Measurements from ENCODE around the gene OMG.
"Not testable (repeated sequence)": the region's sequence is repeated elsewhere in the genome, so short reads cannot be mapped to it uniquely, and the experiment has no call there.

OMG gene, protein sequence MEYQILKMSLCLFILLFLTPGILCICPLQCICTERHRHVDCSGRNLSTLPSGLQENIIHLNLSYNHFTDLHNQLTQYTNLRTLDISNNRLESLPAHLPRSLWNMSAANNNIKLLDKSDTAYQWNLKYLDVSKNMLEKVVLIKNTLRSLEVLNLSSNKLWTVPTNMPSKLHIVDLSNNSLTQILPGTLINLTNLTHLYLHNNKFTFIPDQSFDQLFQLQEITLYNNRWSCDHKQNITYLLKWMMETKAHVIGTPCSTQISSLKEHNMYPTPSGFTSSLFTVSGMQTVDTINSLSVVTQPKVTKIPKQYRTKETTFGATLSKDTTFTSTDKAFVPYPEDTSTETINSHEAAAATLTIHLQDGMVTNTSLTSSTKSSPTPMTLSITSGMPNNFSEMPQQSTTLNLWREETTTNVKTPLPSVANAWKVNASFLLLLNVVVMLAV

DNA sequence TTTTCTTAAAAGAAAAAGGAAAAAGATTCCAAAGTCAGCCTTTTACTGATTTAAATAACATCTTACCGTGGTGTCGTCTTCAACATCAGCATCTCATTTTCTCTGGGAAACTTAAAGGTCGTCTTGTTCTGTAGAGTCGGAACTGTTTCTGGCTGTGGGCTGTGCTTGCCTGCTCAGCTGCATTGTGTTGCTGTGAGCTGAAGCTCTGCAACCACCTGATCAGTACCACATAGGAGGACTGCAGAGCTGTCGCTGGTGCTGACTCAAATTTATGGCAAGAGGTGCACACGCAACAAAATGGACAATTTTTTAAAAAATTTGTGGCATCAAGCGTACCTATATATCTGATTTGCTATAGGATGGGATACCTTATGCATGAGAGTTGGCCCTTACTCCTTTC lies at the start of gene OMG:
Gene OMG, minus strand, starts transcription at position 150 of the 400 bp plus-strand sequence. CDS start 908 bp downstream, outside the sequence.
- DNase-seq (ENCODE audit: low spot score) = no peak

DNA sequence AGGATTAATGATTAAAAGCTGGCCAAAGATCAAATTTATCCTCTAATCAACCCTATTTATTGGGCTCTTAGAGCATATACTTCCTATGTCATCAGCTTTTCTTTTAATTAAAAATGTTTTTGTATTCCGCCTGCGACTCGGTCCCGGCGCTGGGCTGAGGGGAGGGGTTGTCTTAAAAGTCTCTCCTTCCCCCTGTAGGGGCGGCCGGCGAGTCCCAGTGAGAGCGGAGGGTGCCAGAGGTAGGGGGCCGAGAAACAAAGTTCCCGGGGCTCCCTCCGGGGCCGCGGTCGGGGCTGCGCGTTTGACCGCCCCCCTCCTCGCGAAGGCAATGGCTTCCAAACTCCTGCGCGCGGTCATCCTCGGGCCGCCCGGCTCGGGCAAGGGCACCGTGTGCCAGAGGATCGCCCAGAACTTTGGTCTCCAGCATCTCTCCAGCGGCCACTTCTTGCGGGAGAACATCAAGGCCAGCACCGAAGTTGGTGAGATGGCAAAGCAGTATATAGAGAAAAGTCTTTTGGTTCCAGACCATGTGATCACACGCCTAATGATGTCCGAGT lies 48.2 kb upstream of the OMG start:
- not testable (repeated sequence) for DNase-seq (ENCODE audit: low spot score)

DNA sequence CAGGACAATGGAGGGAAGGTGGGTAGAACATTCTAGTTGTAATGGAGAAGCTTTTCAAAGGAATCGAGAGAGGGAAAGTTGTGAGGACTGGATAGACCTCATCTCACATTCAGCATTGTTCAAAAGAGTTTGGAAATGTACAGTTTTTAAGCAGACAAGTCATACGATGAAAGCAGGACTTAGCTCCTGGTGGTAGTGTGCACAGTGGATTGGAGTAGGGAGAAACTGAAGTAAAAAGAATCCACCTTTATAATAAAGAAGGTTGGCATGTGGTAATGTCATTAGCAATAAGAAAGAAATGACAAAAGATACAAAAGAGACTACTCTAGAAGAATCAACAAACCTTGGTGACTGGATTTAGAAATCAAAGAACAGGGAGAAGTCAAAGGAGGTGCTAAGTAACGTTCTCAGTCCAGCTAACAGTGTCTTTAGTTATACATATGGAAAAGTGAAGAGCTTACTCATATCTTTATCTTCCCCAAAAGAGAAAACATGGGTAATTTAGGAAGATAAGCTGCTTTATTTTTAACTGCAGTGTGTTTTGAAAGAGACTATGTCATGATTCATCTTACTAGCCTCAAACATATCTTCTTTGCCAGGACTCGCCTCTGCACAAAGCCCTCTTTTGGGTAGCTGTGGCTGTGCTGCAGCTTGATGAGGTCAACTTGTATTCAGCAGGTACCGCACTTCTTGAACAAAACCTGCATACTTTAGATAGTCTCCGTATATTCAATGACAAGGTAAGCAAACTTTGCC lies 43.0 kb upstream of the OMG start:
- DNase-seq (ENCODE audit: low spot score) = peak; percentile 49

DNA sequence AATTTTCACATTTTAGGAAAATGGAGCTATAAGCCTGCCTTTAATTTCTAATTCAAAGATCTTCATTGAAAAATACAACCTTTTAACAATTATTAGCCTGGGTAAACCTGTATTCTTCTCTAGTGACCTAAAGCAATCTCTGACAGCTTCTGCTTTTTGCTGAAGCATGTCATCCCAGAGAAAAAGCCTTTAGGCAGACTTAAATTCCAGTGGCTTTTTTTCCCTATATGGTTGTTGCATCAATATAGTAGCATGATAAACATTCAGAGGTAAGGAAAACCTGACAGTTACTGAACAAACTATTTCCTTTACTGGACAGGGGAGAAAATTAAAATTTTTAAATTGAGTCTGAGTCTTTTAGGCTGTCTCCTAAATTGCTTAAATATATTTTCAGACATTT lies 32.2 kb upstream of the OMG start:
- no peak for DNase-seq (ENCODE audit: low spot score)

DNA sequence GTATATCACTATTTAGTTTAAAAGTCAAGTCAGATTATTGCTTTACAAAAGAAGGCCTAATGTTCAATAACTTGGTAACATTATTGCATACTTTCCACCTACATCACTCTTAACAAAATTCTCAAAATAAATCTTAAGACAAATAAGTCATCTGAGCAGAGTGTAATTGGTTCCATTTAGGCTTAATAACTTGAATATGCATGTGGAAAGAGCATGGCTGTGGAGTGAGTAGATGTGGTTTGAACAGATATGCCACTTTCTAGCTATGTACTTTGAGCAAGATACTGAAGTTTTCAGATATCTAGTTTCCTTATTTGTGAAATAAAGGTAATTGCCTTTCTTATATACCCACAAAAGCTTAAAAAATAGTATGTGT lies 31.1 kb upstream of the OMG start:
- no peak for DNase-seq (ENCODE audit: low spot score)

DNA sequence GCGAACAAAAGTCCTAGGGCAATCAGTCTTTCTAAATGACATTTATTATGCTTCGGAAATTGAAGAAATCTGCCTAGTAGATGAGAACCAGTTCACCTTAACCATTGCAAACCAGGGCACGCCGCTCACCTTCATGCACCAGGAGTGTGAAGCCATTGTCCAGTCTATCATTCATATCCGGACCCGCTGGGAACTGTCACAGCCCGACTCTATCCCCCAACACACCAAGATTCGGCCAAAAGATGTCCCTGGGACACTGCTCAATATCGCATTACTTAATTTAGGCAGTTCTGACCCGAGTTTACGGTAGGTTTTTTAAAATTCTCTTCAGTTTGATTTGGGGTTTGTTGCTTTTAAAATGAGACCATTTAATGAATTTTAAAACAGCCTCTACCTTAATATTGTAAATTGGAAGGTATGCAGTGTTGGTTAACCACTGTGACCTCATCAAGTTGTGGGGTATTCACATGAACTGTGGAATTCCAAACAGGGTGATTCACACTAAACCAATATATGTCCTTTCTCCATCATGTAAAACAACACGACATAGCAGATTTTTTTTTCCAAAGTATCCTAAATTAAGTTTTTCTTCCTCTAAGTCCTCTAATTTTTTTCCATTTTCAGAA lies 30.6 kb upstream of the OMG start:
- DNase-seq (ENCODE audit: low spot score) = peak; percentile 31

DNA sequence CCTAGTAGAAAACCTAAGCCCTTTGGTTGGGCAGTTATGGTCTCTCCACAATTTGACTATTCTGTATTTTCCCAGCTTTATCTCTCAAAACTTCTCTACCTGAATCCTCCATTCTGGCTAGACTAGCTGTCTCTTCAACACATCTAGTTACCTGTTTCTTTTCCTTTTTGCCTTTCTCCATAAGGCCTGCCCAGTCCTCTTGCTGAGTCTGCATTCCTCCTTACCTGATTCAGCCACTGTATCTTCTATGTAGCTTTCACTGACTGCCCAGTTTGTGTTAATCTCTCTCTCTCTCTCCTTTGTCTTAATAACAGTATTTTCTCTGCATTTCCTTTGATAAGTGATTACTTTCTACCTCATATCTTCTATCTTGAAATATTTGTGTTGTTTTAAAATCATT lies 26.5 kb upstream of the OMG start:
- DNase-seq (ENCODE audit: low spot score) = no peak

DNA sequence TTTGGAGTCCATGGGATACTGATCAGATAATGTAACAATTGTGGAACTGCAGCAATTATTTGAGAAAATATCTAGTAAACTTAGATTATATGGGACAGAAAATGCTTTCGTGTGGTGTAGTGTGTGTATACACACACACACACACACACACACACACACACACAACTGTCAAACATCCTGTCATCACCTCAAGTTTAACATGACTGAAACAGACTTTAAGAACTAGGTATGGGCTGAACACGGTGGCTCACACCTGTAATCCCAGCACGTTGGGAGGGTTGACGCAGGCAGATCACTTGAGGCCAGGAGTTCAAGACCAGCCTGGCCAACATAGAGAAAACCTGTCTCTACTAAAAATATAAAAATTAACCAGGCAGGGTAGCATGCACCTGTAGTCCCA lies 24.9 kb upstream of the OMG start:
- DNase-seq (ENCODE audit: low spot score) = no peak

DNA sequence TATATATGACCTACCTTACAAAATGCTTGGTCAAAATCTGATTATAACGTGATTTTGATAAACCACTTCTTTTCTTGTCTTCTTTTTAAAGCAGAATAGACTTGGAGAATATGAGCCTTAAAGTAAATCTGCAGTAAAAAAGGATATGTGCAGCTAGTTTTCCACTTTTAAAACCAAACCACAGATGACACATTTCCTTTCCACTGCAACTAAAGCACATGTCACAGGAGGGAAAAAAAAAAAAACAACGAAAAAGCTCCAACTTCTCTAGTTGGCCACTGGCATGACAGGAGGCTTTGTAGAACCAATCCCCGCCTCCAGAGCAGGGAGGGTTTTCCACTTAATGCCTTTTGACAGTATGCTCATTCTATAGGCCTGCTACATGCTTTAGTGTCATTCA lies 24.4 kb upstream of the OMG start, which contains the start of gene EVI2A:
Gene EVI2A, minus strand, starts transcription at position 142 of the 400 bp plus-strand sequence. CDS start 2,609 bp downstream, outside the sequence.
- DNase-seq (ENCODE audit: low spot score) = peak; percentile 46

DNA sequence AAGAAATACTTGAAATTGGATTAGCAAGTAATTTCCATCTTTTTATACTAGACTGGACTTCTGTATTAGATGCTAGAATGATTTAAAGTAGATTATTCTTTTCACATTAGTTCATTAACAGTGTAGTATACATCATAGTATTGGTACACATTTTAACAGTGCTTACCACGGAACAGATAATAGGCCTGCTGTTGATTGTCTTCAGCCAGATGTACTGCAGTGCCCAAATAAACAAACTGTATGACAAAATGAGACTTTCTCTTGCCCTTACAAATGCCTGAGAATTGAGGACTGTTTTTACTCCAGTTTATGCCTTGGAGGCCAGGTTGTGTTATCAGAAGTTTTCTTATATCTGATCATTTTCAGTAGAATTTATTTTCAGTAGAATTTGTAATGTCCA lies 23.8 kb upstream of the OMG start:
- DNase-seq (ENCODE audit: low spot score) = no peak

DNA sequence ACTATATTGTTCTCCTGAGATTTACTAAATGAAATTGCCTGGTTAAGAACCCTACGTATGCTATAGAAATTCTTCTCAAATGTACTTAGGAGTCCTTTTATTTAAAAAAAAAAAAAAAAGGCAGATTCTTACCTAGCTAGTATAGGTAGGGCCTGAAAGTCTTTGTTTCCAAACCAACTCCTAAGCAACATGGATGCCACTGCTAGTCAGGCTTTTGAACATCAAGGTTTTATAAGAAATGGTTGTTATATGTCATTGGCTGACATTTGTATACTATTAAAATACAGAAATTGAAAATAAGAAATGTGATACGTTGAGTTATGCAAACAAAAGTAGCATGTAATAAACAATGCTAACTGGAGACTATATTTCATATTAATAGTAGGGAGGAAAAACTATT lies 23.2 kb upstream of the OMG start:
- no peak for DNase-seq (ENCODE audit: low spot score)

DNA sequence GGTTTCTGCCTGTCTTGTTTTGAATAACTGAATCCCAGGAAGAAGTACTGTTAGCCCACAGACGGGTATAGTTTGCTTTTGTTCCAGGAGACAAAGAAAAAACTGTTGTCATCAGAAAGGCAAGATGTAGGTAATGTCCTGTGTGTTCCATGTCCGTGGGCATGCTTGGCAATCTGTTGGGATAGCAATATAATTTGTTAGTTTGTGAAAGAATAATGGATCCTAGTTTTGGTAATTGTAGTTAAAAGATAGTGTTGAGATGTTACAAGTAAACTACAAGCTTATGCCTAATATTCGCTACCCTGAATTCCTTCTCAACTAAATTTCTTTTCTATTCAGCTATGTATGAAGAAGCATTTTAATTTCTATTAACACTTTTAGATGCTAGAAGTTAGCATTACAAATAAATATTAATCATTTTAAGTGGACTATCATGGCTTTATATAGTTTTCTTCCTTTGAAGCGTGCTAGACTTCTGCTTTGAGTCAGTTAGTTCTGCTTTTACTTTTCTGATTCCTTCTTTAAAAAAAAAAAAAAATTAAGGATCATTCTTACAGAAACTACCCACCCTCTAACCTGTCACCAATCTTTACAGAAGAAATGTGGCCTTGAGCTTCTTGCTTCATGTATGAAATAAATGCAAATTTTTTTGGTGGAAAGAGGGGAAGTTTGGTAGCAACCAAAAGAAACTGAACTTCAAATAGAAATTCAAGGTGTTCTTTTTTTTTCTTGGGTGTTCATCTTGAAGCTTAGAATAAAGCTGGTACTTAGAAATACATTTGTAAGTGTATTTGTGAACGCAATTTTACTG lies 22.0 kb upstream of the OMG start:
- no peak for DNase-seq (ENCODE audit: low spot score)

DNA sequence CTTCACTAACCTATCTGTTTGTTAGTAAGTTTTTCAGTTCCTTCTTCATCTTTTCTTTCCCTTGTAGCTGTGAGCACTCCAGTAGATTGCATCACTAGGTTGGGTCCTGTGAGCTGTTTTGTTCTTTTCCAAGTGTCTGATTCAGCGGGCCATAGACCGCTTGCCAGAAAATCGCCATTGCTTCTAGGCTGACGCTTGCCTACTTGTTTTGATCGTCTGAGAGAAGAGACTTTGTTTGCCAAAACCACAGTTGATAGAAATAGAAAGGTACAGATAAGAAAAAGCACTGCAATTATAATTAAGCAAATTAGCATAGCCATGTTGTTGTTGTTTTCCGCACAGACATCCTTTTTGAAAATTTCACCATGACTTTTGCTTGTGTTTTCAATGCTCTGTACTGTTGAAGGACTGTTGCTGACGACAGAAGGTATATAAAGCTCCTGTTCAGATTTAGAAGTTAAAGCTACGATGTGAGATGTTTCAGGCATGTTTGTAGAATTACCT lies 21.3 kb upstream of the OMG start:
- DNase-seq (ENCODE audit: low spot score) = no peak

DNA sequence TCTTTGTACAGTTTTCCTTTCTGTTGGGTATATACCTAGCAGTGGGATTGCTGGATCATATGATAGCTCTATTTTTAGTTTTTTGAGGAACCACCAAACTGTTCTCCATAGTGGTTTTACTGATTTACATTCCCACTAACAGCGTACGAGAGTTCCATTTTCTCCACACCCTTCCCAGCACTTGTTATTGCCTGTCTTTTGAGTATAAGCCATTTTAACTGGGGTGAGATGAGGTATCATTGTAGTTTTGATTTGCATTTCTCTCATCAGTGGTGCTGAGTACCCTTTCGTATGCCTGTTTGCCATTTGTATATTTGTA lies 17.7 kb upstream of the OMG start:
- no peak for DNase-seq (ENCODE audit: low spot score)

DNA sequence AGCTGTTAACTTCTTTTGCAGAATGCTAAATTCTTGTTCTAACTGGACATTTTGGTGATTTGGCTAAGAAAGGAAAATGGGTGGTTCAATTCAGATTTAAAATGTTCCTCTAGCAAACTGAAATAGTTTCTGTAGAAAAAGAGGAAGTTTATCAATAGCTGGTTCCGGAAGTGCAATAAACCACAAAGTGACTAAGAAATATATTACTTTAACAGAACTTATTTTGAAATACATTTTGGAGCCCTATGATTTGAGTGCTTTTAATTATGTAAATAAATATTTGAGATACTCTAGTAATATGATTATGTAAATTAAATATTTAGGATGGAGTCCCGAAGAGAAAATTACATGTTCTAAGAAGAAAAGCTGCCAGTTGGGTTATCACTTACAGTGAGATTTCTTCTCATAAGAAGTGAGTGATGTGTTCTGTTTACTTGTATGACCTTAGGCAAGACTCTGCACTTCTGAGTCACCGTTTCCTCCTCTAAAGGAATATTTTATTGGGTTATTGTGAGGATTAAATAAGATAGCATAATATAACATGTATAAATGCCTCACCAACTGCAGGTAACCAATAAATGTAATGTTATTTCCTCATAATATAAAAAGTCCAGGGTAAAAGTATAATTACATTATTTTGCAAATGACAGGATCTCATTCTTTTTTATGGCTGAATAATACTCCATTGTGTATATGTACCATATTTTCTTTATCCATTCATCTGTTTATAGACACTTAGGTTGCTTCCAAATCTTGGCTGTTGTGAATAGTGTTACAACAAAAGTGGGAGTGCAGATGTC lies 17.1 kb upstream of the OMG start, which contains the start of gene EVI2B:
Gene EVI2B, minus strand, starts transcription at position 73 of the 800 bp plus-strand sequence. CDS start 8,445 bp downstream, outside the sequence.
- no peak for DNase-seq (ENCODE audit: low spot score)

DNA sequence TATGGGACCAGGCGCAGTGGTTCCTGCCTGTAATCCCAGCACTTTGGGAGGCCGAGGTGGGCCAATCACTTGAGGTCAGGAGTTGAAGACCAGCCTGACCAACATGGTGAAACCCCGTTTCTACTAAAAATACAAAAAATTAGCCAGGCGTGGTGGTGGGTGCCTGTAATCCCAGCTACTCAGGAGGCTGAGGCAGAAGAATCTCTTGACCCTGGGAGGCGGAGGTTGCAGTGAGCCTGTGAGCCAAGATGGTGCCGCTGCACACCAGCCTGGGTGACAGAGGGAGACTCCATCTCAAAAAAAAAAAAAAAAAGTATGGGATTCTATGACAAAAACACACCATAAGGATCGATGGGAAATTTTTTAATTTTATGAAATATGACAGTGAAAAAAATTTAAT lies 15.2 kb upstream of the OMG start:
- DNase-seq (ENCODE audit: low spot score) = not testable (repeated sequence)

DNA sequence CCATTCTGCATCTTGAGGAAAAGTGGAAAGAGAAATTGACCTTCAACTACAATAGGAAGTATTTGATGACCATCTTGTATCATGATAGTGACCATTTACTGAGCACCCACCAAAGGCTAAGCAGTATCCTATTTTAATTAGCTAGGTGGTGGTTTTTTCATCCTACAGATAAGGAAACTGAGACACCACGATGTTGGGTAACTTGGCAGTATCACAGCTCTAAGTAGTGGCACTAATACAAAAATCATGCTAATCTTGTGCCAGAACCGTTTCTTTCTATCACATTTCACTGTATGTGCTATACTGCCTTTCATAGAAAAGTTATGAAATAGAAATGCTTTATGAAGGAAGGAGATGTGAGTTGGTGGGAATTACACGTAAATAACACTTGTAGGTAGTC lies 14.5 kb upstream of the OMG start:
- no peak for DNase-seq (ENCODE audit: low spot score)

DNA sequence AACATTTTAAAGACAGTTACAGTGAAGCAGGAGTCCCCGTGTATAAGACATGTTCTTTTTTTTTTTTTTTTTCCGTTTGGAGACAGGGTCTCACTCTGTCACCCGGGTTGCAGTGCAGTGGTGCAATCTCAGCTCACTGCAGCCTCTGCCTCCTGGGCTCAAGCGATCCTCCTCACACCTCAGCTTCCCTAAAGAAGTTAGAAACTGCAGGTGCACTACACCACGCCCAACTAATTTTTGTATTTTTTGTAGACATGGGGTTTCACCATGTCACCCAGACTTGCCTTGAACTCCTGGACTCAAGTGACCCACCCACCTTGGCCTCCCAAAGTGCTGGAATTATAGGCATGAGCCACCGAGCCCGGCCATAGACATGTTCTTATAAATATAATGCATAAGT lies 13.8 kb upstream of the OMG start:
- DNase-seq (ENCODE audit: low spot score) = no peak

DNA sequence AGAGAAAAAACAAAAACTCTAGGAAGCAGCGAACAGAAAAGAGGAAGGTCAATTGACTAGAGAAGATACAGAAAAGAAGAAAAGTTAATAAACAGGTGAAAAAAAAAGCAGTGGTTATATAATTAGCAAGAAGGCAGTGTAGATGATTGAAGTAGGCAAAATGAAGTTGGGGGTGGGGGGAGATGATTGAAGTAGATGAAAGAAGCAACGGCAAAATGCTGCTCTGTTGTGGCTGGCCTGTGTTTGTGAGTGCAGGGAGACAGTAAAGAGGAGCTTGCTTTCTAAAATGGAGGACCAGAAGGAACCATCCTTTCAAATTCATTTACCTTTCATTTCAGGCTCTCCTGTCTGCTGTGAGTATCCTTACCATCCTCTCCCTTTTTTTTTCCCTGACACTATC lies 13.2 kb upstream of the OMG start:
- DNase-seq (ENCODE audit: low spot score) = no peak

DNA sequence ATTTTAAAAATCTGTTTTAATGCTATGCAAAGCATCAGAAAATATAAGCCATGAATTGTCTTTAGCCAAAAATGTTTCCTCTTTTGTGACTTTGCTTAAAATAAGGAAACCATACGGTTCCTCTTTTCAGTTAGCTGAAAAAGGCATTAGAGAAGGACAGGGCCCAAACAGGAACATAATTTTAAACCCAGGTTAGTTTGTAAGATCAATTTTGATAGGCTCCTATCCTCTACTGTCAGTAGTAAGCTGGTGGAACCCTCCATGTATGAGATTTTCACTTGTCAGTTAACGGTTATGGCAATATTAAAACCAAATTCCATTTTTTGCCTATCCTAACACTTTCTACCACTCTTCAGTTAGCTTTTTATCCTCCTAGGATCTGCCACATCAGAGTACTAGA lies 12.5 kb upstream of the OMG start:
- DNase-seq (ENCODE audit: low spot score) = no peak
